ENCODE data around the gene TNNT3.
"Not testable (repeated sequence)": the region's sequence is repeated elsewhere in the genome, so short reads cannot be mapped to it uniquely, and the experiment has no call there.

The TNNT3 gene

GRCh38 chr11:1935156-1936071 lies 15.9 kb downstream of the TNNT3 start:
- DNase-seq = no peak

- no peak for DNase-seq
Measured at GRCh38 chr11:1936072-1936780, 16.7 kb downstream of the TNNT3 start.

- no peak for DNase-seq
Measured at GRCh38 chr11:1936781-1937615, 17.5 kb downstream of the TNNT3 start.

DNA sequence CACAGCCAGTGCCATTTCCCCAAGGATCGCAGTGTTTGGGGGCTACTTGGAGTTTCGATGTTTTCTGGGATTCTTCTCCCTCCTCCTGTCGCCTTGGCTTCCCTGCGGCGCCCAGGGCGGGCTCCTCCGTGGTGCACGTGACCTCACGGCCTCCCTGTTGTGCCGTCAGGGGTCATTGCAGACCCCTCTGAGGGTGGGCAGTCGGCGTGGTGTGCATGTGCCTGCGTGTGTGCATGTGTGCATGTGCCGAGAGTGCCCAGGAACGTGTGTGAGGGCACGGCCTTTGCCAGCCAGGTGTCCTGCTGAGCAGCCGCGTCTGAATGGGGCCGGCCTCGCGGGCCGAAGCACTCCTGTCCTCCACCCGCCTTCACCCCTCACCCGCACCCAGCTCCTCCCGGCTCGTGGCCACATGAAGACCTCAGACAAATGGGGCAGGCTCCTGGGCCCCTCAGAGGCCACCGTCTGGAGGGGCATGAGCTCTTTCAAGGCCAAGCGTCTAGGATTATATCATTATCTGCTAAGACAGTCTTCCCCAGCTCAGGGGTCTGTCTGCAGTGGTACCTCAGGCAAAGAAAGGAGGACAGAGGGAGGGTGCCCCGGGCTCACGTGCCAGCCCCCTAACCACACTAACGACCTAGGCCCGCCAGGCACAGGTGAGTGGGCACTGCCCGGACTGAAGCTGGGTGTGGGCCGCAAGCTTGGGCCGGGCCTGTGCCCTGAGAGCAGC lies 18.3 kb downstream of the TNNT3 start:
- no peak for DNase-seq

GRCh38 chr11:1938343-1939005 lies 19.0 kb downstream of the TNNT3 start:
- no peak for DNase-seq

- DNase-seq = no peak
Measured at GRCh38 chr11:1939006-1939625, 19.6 kb downstream of the TNNT3 start.

- not testable (repeated sequence) for DNase-seq
Measured at GRCh38 chr11:1939788-1940187, 20.3 kb downstream of the TNNT3 start.

- peak; percentile 50 for DNase-seq
Measured at GRCh38 chr11:1942558-1943260, 23.2 kb downstream of the TNNT3 start.

DNA sequence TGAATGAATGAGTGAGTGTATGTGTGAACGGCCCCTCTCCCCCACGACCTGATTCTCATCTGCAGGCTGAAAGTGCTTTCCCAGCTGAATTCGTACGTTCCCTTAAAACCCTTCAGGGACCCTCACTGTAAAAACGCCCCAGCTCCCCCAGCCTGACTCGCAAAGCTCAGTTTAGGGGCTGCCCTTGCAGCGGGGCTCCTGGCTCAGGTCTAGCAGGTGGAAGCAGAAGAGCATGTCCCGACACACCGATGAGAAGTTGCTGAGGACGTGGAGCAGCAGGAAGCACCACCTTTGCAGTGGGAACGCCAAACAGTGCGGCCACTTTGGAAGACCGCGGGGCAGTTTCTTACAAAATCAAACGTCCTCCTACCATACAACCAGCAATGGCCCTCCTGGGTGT lies 24.1 kb downstream of the TNNT3 start:
- peak; percentile 53 for DNase-seq

- peak; percentile 53 for DNase-seq
Measured at GRCh38 chr11:1943977-1944376, 24.5 kb downstream of the TNNT3 start.

- DNase-seq = peak; percentile 84
Measured at GRCh38 chr11:1946812-1947484, 27.4 kb downstream of the TNNT3 start, which contains the start of gene MRPL23. Gene MRPL23, plus strand, starts transcription at chr11:1947332. Its CDS starts 31 bp downstream, at chr11:1947363.

DNA sequence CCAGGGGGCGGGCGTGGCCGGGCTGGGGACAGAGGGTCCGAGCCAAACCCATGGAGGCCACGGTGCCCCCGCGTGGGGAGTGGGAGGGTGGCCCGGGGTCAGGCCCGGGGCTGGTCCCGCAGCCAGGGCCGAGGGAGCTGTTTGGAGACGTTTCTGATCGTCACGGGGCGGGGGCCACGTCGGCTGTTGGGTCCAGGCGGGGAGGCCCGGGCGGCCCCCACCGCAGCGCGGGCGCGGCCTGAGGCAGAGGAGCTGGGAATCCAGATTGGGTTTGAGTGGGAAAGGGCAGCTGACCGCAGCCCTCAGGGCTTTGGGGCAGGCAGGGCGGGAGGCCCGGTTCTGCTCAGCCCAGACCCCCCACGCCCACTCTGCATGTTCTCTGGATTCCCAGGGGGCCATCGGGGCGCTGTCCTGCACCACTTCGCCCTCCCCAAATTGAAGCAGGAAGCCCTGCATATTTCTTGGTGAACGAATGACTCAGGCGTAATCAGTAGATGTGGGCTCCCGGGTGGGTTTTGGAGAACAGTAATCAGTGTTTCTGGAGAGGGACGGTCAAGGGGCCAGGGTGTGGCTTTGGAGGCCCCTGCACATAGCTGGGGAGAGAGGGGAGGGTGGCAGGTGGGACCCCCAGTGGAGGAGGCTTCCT lies 28.2 kb downstream of the TNNT3 start:
- no peak for DNase-seq

DNA sequence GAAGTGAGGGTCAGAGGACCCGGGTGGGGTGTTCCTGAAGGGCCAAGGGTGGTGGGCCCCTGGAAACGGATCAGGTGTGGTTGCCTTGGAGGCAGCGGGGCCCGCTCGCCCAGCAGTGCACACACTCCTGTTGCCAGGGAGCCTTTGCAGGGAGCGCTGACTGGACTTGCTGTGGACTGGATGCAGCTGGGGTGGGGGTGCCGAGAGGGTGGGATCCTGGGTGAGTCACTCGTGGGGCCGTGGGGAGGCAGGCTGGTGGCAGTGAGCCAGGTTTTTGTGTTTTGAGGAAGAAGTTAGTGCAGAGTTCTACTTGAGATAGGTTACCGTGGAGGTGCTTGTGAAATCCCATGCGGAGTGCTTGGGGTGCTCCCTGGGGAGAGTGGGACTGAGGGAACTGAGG lies 28.9 kb downstream of the TNNT3 start:
- DNase-seq = peak; percentile 60

DNA sequence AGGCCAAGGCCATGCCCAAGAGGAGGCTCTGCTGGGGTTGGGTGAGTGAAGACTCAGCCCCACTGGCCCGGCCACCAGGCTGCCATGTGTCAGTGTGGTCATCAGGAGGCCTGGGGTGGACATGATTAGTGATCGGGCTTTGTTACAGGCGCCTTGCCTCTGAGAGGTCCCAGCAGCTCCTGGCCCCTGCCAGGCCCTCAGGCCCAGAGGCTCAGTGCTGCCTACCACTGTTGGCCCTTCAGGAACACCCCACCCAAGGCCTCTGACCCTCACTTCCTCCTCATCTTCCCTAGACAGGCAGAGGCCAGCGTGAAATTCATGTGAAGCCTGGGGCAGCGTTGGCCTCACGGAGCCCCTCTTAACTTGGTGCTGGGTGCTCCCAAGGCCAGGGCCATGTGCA lies 29.8 kb downstream of the TNNT3 start:
- peak; percentile 12 for DNase-seq

GRCh38 chr11:1949922-1950321 lies 30.4 kb downstream of the TNNT3 start:
- DNase-seq = no peak

GRCh38 chr11:1952806-1953482 lies 33.4 kb downstream of the TNNT3 start:
- DNase-seq = no peak

DNA sequence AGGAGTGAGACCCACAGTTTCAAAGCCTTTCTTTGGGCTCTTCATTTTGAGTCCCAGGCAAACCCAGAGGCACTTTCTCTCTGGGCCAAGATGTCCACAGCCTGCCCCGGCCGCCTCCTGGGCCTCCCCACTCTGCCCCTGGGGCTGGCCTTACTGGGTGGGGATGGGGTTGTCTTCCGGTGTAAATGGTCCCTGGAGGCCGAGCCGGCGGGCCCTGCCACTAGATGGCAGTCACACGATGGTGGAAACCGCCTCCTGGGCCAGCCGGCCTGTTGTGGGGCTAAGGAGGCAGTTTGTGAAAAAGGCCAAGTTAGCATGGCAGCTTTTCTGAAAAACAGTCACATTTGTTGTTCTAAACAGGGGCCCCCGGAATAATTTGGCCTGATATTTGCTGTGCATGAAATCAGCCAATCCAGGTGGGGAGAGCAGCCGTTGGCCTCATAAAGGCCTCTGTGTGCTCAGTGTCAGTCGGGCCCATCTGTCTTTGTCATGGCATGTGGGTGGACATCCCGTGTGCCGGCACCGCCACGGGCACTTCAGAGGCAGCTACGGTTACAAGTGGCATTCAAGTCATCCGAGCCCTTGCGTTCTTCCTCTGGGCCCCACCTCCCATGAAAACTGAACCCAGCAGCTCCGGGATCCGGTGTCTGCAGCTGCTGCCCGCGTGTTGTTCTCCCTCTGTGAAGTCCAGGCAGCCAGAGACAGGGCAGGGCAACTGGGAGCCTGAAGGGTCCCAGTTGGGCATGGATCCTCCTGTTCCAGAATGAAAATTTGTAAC lies 34.2 kb downstream of the TNNT3 start:
- peak; percentile 72 for DNase-seq

GRCh38 chr11:1958367-1958766 lies 38.9 kb downstream of the TNNT3 start:
- no peak for DNase-seq

Data from activated effector memory CD4-positive, alpha-beta T cell treated with anti-CD3 and anti-CD28 coated beads, Interleukin-2, amount 50 U/mL, for 16 hours (primary cell).